B cell (primary cell): Measurements from ENCODE around the gene TALDO1. TPM values are rescaled to one million over a fixed set of nuclear protein-coding genes. Genes with fewer than 3 reads are reported as not detected.

Experiments
- ATAC-seq: fragments of 200-7000 bp; cut with Tn5 transposase; one replicate; pipeline ENCODE4 v1.10.0; 2021; ENCODE audit warnings: low read depth, mild to moderate bottlenecking, moderate number of reproducible peaks, moderate library complexity
- CTCF ChIA-PET: fragments of 350-600 bp; sonication (Branson Sonifier 250); formaldehyde crosslinking; loops from one replicate; lab custom pipeline; 2021; ENCODE audit warnings: antibody characterized with exemption, inconsistent platforms; lab: Charles Lee
- POLR2A ChIA-PET: fragments of 350-600 bp; sonication (Branson Sonifier 250); formaldehyde crosslinking; loops from one replicate; lab custom pipeline; 2021; ENCODE audit warnings: antibody characterized with exemption; lab: Charles Lee
- DNase-seq: peaks from one replicate; pipeline ENCODE4 v3.0.0; 2013
- H2AFZ ChIP-seq: 2 replicates; pipeline ENCODE4 v1.6.1; 2012; ENCODE audit warnings: mild to moderate bottlenecking, low read depth, low read length; ENCODE audit not compliant: insufficient read depth, poor library complexity, severe bottlenecking
- H3K27ac ChIP-seq, 2 donors: 1 replicate in 1 of 2; 2 replicates in 1 of 2; pipeline ENCODE4 v1.5.1; 2012 to 2013; ENCODE audit warnings: low read length in 2 of 2, mild to moderate bottlenecking in 2 of 2, moderate library complexity in 1 of 2
- H3K27me3 ChIP-seq, 4 experiments: fragments of 200-600 bp in 1 of 4; sonication (generic) in 1 of 4; replicated peaks in 1 of 4; 1 replicate in 2 of 4; 2 replicates in 2 of 4; pipeline versions ENCODE4 v1.6.1 to v1.7.0; 2013 to 2016; ENCODE audit warnings: low read length in 3 of 4, mild to moderate bottlenecking in 2 of 4, mixed read lengths in 1 of 4, moderate library complexity in 1 of 4; ENCODE audit not compliant: insufficient read depth in 4 of 4, control insufficient read depth in 3 of 4; ENCODE audit errors: control extremely low read depth in 1 of 4
- H3K36me3 ChIP-seq, 2 experiments: replicated peaks in 1 of 2; 1 replicate in 1 of 2; 2 replicates in 1 of 2; pipeline versions ENCODE4 v1.6.1 to v1.7.1; 2013; ENCODE audit warnings: low read length in 1 of 2; ENCODE audit not compliant: insufficient read depth in 2 of 2, control insufficient read depth in 1 of 2; ENCODE audit errors: control extremely low read depth in 1 of 2, extremely low read depth in 1 of 2
- H3K4me1 ChIP-seq, 2 donors: fragments of 200-600 bp in 1 of 2; sonication (generic) in 1 of 2; 1 replicate in 1 of 2; 2 replicates in 1 of 2; pipeline versions ENCODE4 v1.5.1 to v1.6.1; 2013 to 2017; ENCODE audit warnings: low read length in 2 of 2; ENCODE audit not compliant: control insufficient read depth in 2 of 2, insufficient read depth in 2 of 2
- H3K4me2 ChIP-seq: replicated peaks from 2 replicates; pipeline ENCODE3; 2012; ENCODE audit warnings: mild to moderate bottlenecking, low read depth, low read length; ENCODE audit not compliant: poor library complexity, severe bottlenecking
- H3K4me3 ChIP-seq, 5 experiments: fragments of 200-600 bp in 1 of 5; sonication (generic) in 1 of 5; 1 replicate in 3 of 5; 2 replicates in 2 of 5; pipeline versions ENCODE4 v1.5.1 to v1.7.0; 2011 to 2016; ENCODE audit warnings: low read length in 4 of 5, mild to moderate bottlenecking in 4 of 5, low read depth in 2 of 5, control low read depth in 1 of 5, moderate library complexity in 1 of 5; ENCODE audit not compliant: insufficient read depth in 1 of 5; ENCODE audit errors: control extremely low read depth in 1 of 5, extremely low read depth in 1 of 5
- H3K79me2 ChIP-seq: fragments of 200-600 bp; sonication (generic); one replicate; pipeline ENCODE4 v1.6.0; 2016; ENCODE audit warnings: low read length; ENCODE audit not compliant: control insufficient read depth, insufficient read depth
- H3K9ac ChIP-seq: fragments of 200-600 bp; sonication (generic); 2 replicates; pipeline ENCODE4 v1.6.1; 2017; ENCODE audit warnings: mild to moderate bottlenecking, low read length, moderate library complexity
- H3K9me3 ChIP-seq, 3 donors: one replicate each; pipeline versions ENCODE4 v1.6.1 to v1.7.1; 2013; ENCODE audit warnings: low read length in 2 of 3; ENCODE audit not compliant: control insufficient read depth in 2 of 3, insufficient read depth in 1 of 3; ENCODE audit errors: control extremely low read depth in 1 of 3
- H4K20me1 ChIP-seq: 2 replicates; pipeline ENCODE4 v1.6.0; 2012; ENCODE audit warnings: mild to moderate bottlenecking, low read length; ENCODE audit not compliant: insufficient read depth, control insufficient read depth, poor library complexity, severe bottlenecking
- H3K27ac Mint-ChIP-seq: one replicate; pipeline ENCODE4 v1.8.0; 2021; ENCODE audit warnings: mixed read lengths
- H3K27me3 Mint-ChIP-seq: one replicate; pipeline ENCODE4 v1.8.0; 2021; ENCODE audit warnings: mixed read lengths
- H3K4me1 Mint-ChIP-seq: one replicate; pipeline ENCODE4 v1.8.0; 2021; ENCODE audit warnings: mixed read lengths
- H3K4me3 Mint-ChIP-seq: one replicate; pipeline ENCODE4 v1.8.0; 2021; ENCODE audit warnings: mixed read lengths
- H3K9me3 Mint-ChIP-seq: one replicate; pipeline ENCODE4 v1.8.0; 2022; ENCODE audit warnings: mixed read lengths; ENCODE audit not compliant: insufficient read depth
- CTCF ChIP-seq: fragments of 200-600 bp; IDR thresholded peaks from one replicate; pipeline ENCODE4 v1.8.0; 2022; ENCODE audit warnings: antibody characterized with exemption, mild to moderate bottlenecking
- EZH2 ChIP-seq: IDR thresholded peaks from 2 replicates; pipeline ENCODE4 v1.6.1; 2012; ENCODE audit warnings: borderline replicate concordance, low read depth, mild to moderate bottlenecking, moderate library complexity, low read length; ENCODE audit not compliant: insufficient read depth, poor library complexity, severe bottlenecking
- WGBS: methylation state at CpG from one replicate; pipeline ENCODE4 v1.1.5; 2013; ENCODE audit warnings: missing lambda C conversion rate; ENCODE audit not compliant: insufficient coverage; 5-methylcytosine and 5-hydroxymethylcytosine counted together
- intact Hi-C: fragments of 100-400 bp; cut with micrococcal nuclease; formaldehyde crosslinking; loops from one replicate; pipeline ENCODE4 v1.10.0; 2022
- polyA plus RNA-seq: library from polyadenylated mRNA; depleted of rRNA; stranded (reverse); fragments of >200 nt; gene quantifications from 2 replicates; pipeline ENCODE4 v1.2.3, GENCODE V29; 2012
- total RNA-seq, 2 donors: library from RNA; stranded (reverse); fragments of 120-200 nt in 1 of 2; gene quantifications; 1 replicate in 1 of 2; 2 replicates in 1 of 2; pipeline versions ENCODE4 v1.2.3 to v1.2.4, GENCODE V29; 2013 to 2022

The TALDO1 gene
- total and polyA plus RNA-seq, 2 donors (not counting 1 experiment from before 2014, with no cell fraction given): 82.4 to 116 TPM

GRCh38 chr11:742156-742546, 5.1 kb upstream of the TALDO1 start:
- no peaks in the 10 kb centered on the region for H4K20me1 ChIP-seq
- DNase-seq: no peak
- peaks cover 16% of the 10 kb centered on the region for H3K27me3 Mint-ChIP-seq
- no peak overlapping the region for H3K9ac ChIP-seq
- H3K4me3 ChIP-seq: no peak overlapping the region
- peaks cover 0 to 7% (median 0%) of the 10 kb centered on the region in 4 experiments for H3K27me3 ChIP-seq
- ChIA-PET CTCF (interaction anchor here (2.9 kb wide), 1 partner anchor 16 kb away, joined by 6 read pairs; no protein-coding TSS in a partner anchor), POLR2A (no interaction called here)
- intact Hi-C loops: no loop called here
- H2AFZ ChIP-seq: no peak overlapping the region
- no peaks in the 10 kb centered on the region for H3K79me2 ChIP-seq
- peaks cover 14 to 15% of the 10 kb centered on the region in 2 donors for H3K4me1 ChIP-seq
- H3K27ac Mint-ChIP-seq: no peak overlapping the region
- H3K9me3 Mint-ChIP-seq: no peaks in the 10 kb centered on the region
- no peaks in the 10 kb centered on the region for H3K36me3 ChIP-seq
- no peak overlapping the region for H3K4me3 Mint-ChIP-seq
- ATAC-seq: no peak
- no peaks in the 10 kb centered on the region for H3K9me3 ChIP-seq
- TF ChIP-seq EZH2 (no peak), CTCF (no peak)
- H3K4me1 Mint-ChIP-seq: peaks cover 13% of the 10 kb centered on the region
- 100% methylated on average over 1 of the region's 3 CpGs for WGBS
- H3K4me2 ChIP-seq: no peak overlapping the region
- no peak overlapping the region for H3K27ac ChIP-seq

- 100% methylated on average over 1 of the region's 4 CpGs for WGBS
Measured at GRCh38 chr11:742571-743201, 4.6 kb upstream of the TALDO1 start.

More at GRCh38 chr11:742571-743201, 4.6 kb upstream of the TALDO1 start:
- Histone ChIP-seq H4K20me1 (peaks cover 3% of the 10 kb centered on the region), H3K27ac (no peak overlapping the region), H3K79me2 (peaks cover 4% of the 10 kb centered on the region), H2AFZ (no peak overlapping the region), H3K4me1 (peaks cover 8 to 10% of the 10 kb centered on the region in 2 donors), H3K4me2 (no peak overlapping the region), H3K9me3 (no peaks in the 10 kb centered on the region), H3K4me3 (no peak overlapping the region), H3K36me3 (no peaks in the 10 kb centered on the region), H3K27me3 (peaks cover 0 to 2% (median 0%) of the 10 kb centered on the region in 4 experiments), H3K9ac (no peak overlapping the region)
- H3K9me3 Mint-ChIP-seq: no peaks in the 10 kb centered on the region
- ATAC-seq (no peak), DNase-seq (no peak)
- peaks cover 8% of the 10 kb centered on the region for H3K4me1 Mint-ChIP-seq
- H3K4me3 Mint-ChIP-seq: no peak overlapping the region
- CTCF ChIA-PET: interaction anchor here (1.4 to 2.9 kb wide), 2 partner anchors 9 to 17 kb away, joined by 3 to 6 read pairs; no protein-coding TSS in a partner anchor
- H3K27ac Mint-ChIP-seq: no peak overlapping the region
- intact Hi-C loops: no loop called here
- POLR2A ChIA-PET: interaction anchor here (0.6 to 0.8 kb wide), 2 partner anchors 21 to 49 kb away, joined by 3 to 5 read pairs; no protein-coding TSS in a partner anchor
- peaks cover 10% of the 10 kb centered on the region for H3K27me3 Mint-ChIP-seq
- TF ChIP-seq CTCF (no peak), EZH2 (no peak)
